ENCODE results near the gene DNAAF1.

- TF ChIP-seq CTCF (IDR thresholded peaks at IDR 0.05; ENCODE audit: low read depth, low read length) = peak; percentile 24; the same call in 1 of the 2 replicates
- no peak for TF ChIP-seq EZH2phosphoT487 (IDR thresholded peaks at IDR 0.05; ENCODE audit: low read depth)
Observed at GRCh38 chr16:84141143-84141670, 3.9 kb upstream of the DNAAF1 start.

All from OCI-LY3 (cell line).